Neutrophil (primary cell): ENCODE measurements around the gene PRSS50.

Source experiments
- H3K27ac ChIP-seq: fragments of 200-600 bp; sonication (generic); 2 replicates; pipeline ENCODE4 v1.5.1; 2016; ENCODE audit warnings: mild to moderate bottlenecking, moderate library complexity
- H3K27me3 ChIP-seq: fragments of 200-600 bp; sonication (generic); 2 replicates; pipeline ENCODE4 v1.6.0; 2016; ENCODE audit warnings: mild to moderate bottlenecking
- H3K36me3 ChIP-seq: fragments of 200-600 bp; sonication (generic); 2 replicates; pipeline ENCODE4 v1.5.1; 2017
- H3K4me1 ChIP-seq, 2 experiments: fragments of 200-600 bp in 1 of 2; sonication (generic) in 1 of 2; 1 replicate in 1 of 2; 2 replicates in 1 of 2; pipeline versions ENCODE4 v1.5.1 to v1.6.1; 2013 to 2016; ENCODE audit warnings: low read depth in 1 of 2, low read length in 1 of 2, mild to moderate bottlenecking in 1 of 2, moderate library complexity in 1 of 2; ENCODE audit not compliant: control insufficient read depth in 1 of 2, insufficient read depth in 1 of 2
- H3K4me3 ChIP-seq, 2 experiments: fragments of 200-600 bp in 1 of 2; sonication (generic) in 1 of 2; 1 replicate in 1 of 2; 2 replicates in 1 of 2; pipeline ENCODE4 v1.5.1; 2013 to 2016; ENCODE audit warnings: low read depth in 1 of 2, low read length in 1 of 2, mild to moderate bottlenecking in 1 of 2, moderate library complexity in 1 of 2
- H3K9me3 ChIP-seq: fragments of 200-600 bp; sonication (generic); 2 replicates; pipeline ENCODE4 v1.5.1; 2016
- CTCF ChIP-seq: fragments of 200-600 bp; sonication (generic); IDR thresholded peaks from 2 replicates; pipeline ENCODE4 v1.5.1; 2016; ENCODE audit warnings: antibody characterized with exemption

PRSS50 gene

GRCh38 chr3:46702246-46703012 lies 15.2 kb downstream of the PRSS50 start:
- H3K27me3 ChIP-seq, result peaks cover 53% of the 10 kb centered on the region
- no peak overlapping the region for H3K27ac ChIP-seq
- H3K9me3 ChIP-seq, result no peaks in the 10 kb centered on the region
- H3K4me1 ChIP-seq, result peaks cover 0 to 5% of the 10 kb centered on the region in 2 experiments
- H3K36me3 ChIP-seq, result no peaks in the 10 kb centered on the region
- TF ChIP-seq CTCF, result no peak
- H3K4me3 ChIP-seq, result no peak overlapping the region

GRCh38 chr3:46701181-46701939 lies 16.3 kb downstream of the PRSS50 start, which contains the start of gene TMIE:
Gene TMIE, plus strand, starts transcription at chr3:46701392. Its CDS starts 96 bp downstream, at chr3:46701488.
- no peak within 1 kb of the TSS for H3K4me3 ChIP-seq

GRCh38 chr3:46700772-46701171 lies 16.9 kb downstream of the PRSS50 start:
- no peak overlapping the region for H3K4me3 ChIP-seq

More at GRCh38 chr3:46701181-46701939, 16.3 kb downstream of the PRSS50 start, which contains the start of gene TMIE:
- Histone ChIP-seq H3K36me3 (no peaks in the 10 kb centered on the region), H3K27ac (no peak within 1 kb of the TSS), H3K4me1 (peaks cover under 1 to 5% of the 10 kb centered on the region in 2 experiments), H3K27me3 (peaks cover 53% of the 10 kb centered on the region), H3K9me3 (no peaks in the 10 kb centered on the region)
- TF ChIP-seq CTCF, result no peak

GRCh38 chr3:46699676-46700523 lies 17.8 kb downstream of the PRSS50 start:
- H3K27me3 ChIP-seq, result peaks cover 54% of the 10 kb centered on the region
- H3K9me3 ChIP-seq, result no peaks in the 10 kb centered on the region
- TF ChIP-seq CTCF, result no peak
- H3K27ac ChIP-seq, result no peak overlapping the region
- H3K4me3 ChIP-seq, result no peak overlapping the region
- H3K4me1 ChIP-seq, result peaks cover 15 to 18% of the 10 kb centered on the region in 2 experiments
- H3K36me3 ChIP-seq, result no peaks in the 10 kb centered on the region

More at GRCh38 chr3:46700772-46701171, 16.9 kb downstream of the PRSS50 start:
- Histone ChIP-seq H3K36me3 (no peaks in the 10 kb centered on the region), H3K27ac (no peak overlapping the region), H3K27me3 (peaks cover 53% of the 10 kb centered on the region), H3K4me1 (peaks cover 6 to 10% of the 10 kb centered on the region in 2 experiments), H3K9me3 (no peaks in the 10 kb centered on the region)
- TF ChIP-seq CTCF, result no peak
